ENCODE data around the gene EGFR.

EGFR gene

GRCh38 chr7:55131142-55131929 is 112.5 kb downstream of the EGFR start:
- no peak for DNase-seq

GRCh38 chr7:55132550-55132889 is 113.7 kb downstream of the EGFR start:
- DNase-seq = no peak

GRCh38 chr7:55132890-55133551 is 114.2 kb downstream of the EGFR start:
- DNase-seq = no peak

DNA sequence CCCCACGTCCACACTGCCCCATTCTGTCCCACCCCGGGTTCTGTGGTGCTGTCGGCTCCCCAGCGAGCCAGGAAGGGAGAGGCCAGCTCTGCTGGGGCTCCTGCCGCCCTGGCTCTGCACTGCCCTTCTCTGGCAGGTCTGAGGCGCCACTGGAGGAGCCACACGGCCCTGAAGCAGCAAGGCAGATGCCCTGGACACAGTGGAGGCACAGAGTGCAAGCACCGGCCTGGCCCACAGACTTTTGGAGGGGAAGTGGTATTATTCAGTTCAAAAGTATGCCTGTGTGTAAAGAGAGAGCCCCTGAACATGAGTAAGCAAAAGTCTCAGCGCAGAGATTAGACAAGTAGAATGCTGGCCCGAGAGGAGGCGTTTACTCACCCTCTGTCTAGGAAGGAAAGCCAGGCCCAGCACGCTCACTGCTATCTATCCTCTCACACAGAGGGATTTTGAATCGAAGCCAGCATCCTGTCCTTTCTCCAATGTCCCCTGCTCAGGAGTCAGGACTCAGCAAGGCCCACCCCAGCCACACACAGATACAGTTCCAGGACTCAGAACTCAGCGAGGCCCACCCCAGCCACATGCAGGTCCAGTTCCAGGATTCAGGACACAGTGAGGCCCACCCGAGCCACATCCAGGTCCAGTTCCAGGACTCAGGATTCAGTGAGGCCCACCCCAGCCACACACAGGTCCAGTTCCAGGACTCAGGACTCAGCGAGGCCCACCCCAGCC is 115.0 kb downstream of the EGFR start:
- no peak for DNase-seq

- no peak for DNase-seq
These were observed 115.5 kb downstream of the EGFR start for GRCh38 chr7:55134359-55134725.

DNA sequence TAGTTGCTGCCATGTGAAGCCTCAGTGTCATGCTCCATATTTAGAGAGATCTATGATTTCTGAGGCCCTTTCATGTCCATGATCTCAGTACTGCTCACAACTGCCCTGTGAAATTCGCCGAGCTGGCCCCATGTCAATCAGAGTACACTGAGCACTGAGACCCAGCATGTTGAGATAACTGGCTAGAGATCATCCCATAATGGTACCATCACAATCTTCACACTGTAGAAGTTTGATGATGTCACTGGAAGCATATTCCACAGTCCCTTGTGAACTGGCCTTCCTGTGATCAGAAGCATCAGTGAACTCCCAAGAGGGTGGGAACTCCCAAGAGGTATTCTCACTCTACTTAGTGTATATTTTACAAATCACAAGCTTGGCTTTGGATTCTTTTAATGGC is 116.0 kb downstream of the EGFR start:
- no peak for DNase-seq

- no peak for DNase-seq
These were observed 116.6 kb downstream of the EGFR start for GRCh38 chr7:55135462-55135861.

DNA sequence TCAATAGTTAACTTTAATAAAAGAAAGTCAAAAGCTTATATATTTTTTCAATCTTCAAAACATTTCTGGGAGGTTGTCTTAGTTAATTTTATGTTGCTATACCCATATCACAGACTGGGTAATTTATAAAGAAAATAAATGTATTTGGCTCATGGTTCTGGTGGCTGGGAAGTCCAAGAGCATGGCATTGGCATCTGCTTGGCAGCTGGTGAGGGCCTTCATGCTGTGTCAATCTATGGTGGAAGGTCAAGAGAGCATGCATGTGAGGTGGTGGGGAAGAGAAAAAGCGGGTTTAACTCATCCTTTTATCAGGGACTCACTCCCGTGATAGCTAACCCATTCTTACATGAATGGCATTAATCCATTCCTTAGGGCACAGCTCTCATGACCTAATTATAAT is 119.8 kb downstream of the EGFR start:
- DNase-seq = no peak

DNA sequence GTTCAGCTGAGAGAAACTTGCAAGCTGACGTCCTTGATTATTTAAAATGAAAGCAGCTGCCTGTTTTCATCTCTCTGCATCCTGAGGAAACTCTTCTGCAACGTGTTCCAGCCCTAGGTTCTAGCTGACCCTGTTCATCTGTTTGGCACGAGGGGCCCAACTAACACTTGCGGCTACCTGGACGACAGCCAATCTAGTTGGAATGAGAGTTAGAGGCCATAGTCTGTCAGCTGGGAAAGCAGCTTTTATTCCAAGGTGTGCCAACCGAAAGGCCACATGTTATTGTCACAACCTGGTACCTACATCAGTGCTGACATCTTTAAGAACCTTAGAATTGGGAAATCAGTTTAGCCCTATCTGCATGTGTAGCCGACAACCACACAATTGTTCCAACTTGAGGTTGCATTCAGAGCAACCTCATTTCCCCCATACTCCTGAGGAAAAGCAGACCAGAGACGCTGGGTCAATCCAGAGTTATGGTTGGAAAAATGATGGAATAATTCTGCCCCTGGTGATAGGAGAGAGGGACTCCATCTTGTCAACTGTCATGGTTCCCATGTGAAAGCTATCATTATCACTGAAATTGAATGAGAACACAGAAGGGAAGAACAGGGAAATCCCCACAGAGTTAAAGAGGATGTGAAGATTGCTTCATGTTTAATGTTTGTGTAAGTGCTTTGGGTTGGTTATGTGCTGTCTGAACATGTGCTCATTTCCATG is 121.6 kb downstream of the EGFR start:
- no peak for DNase-seq

- no peak for DNase-seq
These were observed 122.1 kb downstream of the EGFR start for GRCh38 chr7:55140941-55141278.

GRCh38 chr7:55142919-55143600 is 124.2 kb downstream of the EGFR start:
- DNase-seq = no peak

GRCh38 chr7:55144333-55145317 is 125.8 kb downstream of the EGFR start:
- DNase-seq = no peak

DNA sequence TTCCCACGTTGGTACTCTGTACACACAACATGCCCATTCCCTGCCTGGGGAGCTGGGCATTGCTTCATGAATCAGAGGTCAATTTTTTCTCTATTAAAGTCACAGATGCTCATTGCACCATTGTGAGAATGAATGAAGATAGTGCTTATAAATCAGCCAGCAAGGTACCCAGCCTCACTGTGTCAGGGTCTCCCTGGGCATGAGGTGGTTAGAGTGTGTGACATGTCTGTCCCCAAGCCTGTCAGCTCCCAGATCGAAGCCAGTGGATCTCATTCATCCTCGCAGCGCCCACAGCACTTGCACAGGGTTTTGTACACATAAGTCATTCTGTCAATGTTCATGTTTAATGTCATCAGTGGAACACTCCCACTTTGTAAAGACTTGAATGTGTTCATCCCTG is 126.8 kb downstream of the EGFR start:
- DNase-seq = no peak

- DNase-seq = no peak
These were observed 128.3 kb downstream of the EGFR start for GRCh38 chr7:55147101-55147500.

- DNase-seq = no peak
These were observed 128.9 kb downstream of the EGFR start for GRCh38 chr7:55147736-55148135.

DNA sequence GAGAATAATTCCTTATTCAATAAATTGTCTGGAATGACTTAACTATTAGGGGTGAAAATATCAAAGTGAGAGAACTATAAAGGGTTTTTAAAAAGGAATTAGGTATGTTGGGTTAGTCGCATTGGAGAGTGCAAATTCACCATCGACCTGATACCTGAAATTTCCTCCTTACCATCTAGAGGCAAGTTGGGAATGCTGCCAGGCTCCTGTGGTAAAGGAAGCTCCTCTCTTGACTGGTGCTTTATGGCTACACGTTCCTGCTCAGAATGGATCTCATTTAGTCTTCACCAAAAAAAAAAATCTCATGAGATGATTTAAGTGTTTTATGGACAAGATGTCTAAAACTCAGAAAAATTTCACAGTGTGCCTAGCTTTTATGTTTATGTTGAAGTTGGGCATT is 129.8 kb downstream of the EGFR start:
- no peak for DNase-seq

DNA sequence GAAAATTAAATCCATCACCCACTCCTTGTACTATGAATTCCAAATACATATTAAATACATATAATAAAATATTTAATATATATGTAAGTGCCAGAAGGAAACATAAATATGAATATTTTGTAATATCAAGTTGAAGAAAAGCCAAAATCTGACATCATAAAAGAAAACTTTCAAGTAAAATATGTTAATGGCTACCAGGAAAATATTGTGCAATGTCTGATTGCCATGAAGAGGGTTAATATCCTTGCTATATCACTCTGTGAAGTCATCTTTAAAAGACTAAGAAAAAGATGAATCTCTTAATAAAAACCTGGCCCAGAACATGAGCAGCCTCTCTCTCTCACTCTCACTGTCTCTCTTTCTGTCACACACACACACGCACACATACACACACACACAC is 130.2 kb downstream of the EGFR start:
- no peak for DNase-seq

DNA sequence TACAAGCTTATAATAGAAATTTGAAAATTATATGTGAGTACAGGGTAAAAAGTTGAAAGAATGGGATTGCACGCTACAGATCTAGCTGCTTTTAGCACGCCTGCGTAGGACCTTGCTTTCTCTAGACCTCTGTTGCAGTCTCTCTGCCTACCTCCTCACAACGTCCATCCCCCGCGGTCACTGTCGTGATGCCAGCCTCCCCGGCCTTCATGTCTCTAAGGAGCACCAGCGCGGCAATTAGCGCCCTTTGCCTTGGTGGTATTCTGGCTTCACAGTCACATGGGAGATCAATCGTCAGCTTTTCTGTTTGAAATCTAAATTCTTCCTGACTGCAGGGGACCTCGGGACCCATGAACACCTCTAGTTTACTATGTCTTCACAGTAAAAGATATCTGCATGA is 131.3 kb downstream of the EGFR start:
- DNase-seq = no peak

DNA sequence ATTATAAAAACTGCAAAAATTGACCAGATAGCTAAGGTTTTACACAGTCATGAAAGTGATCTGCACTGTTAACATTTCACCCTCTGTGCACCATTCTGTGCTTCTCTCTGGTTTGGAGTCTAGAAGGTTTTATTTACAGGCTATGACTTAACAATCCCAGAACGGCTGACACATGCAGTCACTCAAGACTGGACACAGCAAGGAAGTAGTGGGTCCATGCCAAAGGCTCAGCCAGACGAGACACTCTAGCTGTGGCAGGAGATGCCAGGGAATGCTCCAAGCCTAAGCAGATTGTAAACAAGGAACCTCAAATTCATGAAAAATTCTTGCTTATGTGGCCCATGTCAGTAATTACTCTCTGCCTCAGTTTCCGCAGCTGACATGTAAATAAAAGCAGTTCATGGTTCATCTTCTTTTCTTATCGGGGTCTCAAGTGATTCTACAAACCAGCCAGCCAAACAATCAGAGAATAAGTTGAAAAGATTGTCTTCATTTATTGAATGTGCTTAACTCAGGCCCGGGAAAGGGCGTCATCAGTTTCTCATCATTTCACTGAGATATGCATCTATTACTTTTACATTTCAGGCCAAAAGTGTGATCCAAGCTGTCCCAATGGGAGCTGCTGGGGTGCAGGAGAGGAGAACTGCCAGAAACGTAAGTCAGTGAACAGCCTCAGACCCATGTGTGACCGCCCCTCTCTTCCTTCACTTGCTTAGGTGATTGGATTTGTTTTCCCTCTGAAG is 132.1 kb downstream of the EGFR start:
- DNase-seq = no peak

DNA sequence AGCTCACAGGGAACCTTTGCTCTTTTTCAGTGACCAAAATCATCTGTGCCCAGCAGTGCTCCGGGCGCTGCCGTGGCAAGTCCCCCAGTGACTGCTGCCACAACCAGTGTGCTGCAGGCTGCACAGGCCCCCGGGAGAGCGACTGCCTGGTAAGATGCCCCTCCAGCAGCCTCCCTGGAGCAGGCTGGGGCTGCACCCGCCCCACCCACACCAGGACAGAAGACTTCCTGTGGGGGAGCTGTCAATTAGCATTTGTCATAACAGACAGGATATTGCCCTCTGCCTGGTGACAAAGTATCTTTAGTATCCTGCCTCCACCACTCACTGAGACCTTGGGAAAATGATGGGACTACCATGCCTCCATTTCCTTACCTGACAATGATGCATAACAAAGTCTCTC is 133.7 kb downstream of the EGFR start:
- no peak for DNase-seq

- no peak for DNase-seq
These were observed 135.3 kb downstream of the EGFR start for GRCh38 chr7:55154096-55154495.

Measured in right forelimb (tissue), 1 donor.